GM19468 (cell line): Measurements from ENCODE around the gene VTI1A.

Experiments used
- ATAC-seq: cut with Tn5 transposase; IDR thresholded peaks from one replicate; pipeline ENCODE4 v1.9.1; 2021; ENCODE audit warnings: mild to moderate bottlenecking, moderate library complexity, moderate number of reproducible peaks; ENCODE audit not compliant: unreplicated experiment; ENCODE audit errors: extremely low read depth

The VTI1A gene

DNA sequence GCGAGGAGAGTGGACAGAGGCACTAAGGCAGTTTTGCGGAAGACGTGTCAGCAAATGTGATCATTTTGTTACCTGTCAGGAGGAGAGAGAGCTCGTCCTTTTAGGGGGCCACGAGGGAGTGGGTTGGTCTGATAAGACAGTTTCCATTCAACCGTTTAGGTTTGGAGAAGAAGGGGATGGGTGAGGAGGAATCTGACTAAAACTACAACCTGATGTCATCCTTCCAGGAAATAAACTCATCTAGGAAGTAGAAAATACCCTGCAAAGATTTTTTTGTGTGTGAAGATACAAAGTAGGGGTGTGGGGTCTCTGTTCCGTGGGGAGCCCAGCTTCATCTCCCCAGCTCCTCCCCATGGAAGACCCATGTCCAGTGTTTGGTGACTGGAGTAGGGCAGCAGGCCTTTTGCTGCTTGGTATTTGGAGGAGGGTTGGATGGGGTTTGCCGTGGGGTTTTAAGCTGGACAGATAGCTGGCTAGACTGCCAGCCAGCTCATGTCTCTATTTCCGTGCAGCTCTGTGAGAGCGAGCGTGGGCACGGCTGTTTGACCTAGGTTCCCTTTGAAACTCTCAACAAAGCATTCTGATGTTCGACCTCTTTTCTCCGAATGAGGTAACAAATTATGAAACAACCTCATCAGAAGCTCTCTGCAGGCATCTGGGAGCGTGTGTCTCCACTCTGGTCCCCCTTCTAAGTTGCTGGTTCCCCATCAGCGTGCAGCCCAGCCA is 367.0 kb downstream of the VTI1A start:
- ATAC-seq, result no peak

DNA sequence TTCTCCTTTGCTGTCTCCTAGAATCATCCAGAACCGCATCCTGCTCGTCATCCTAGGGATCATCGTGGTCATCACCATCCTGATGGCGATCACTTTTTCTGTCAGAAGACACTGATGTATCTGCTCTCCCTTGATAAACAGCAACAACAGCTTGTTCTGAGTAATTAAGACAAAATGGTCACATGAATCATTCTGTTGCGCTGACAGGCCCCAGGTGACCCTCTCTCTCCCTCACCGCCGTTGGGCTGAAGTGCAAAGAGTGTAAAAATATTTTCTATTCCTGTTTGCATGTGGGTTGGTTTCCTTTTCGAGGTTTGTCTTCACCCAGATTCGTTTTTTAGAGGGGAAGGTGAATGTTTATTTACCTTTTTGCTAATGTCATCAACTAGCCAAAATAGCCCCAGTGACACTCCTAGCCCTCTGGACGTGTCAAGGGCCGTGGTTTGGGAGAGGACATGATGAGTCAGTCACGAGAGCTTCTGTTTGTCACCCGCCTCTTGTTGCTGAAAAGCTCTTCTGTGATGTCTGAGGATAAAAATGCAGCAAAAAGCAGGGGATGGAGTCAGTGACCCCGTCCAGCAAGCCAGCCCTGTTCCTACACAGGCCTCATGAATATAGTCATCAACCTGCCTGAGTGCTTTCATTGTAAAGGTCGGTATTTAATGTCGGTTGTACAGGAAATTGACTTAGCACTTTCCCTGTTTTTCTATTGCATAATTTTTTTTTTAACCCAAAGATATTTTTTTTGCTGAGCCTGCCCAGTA is 368.4 kb downstream of the VTI1A start:
- ATAC-seq, result no peak

DNA sequence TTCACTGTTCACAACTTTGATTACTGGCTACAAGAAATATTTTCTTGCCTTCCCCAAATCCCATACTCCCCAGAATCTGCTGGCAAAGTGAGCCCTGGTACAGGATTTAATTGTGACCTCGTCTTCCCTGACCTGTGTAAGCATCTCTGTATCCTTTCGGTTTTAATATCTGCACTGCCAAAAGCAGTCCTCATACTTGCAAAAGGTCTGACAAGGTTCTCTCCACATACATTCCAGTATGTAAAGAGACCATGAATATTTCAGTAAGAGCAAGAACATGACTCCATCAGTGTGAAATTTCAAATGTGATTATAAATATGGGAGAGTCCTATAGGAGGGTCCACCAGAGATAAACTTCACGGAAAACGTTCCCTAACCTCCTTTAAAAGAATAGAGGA is 369.0 kb downstream of the VTI1A start:
- ATAC-seq, result no peak

DNA sequence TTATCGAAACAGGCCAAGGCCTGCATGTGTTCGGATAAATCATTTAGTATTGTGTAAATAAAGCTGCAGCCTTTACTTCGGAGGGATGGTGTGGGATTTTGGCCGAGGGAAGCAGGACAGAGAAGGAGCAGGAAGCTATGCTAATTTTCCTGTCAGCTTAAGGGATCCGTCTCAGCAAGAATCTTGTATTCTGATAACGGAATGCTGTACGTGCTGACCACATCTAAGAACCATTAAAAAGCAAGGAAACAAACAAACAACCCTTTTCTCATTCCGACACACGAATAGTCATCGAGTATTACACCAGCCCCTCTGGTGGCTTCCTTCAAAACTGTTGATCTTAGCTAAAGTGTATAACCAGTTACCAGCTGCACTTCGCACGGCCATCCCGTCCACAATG is 369.9 kb downstream of the VTI1A start:
- ATAC-seq, result no peak

DNA sequence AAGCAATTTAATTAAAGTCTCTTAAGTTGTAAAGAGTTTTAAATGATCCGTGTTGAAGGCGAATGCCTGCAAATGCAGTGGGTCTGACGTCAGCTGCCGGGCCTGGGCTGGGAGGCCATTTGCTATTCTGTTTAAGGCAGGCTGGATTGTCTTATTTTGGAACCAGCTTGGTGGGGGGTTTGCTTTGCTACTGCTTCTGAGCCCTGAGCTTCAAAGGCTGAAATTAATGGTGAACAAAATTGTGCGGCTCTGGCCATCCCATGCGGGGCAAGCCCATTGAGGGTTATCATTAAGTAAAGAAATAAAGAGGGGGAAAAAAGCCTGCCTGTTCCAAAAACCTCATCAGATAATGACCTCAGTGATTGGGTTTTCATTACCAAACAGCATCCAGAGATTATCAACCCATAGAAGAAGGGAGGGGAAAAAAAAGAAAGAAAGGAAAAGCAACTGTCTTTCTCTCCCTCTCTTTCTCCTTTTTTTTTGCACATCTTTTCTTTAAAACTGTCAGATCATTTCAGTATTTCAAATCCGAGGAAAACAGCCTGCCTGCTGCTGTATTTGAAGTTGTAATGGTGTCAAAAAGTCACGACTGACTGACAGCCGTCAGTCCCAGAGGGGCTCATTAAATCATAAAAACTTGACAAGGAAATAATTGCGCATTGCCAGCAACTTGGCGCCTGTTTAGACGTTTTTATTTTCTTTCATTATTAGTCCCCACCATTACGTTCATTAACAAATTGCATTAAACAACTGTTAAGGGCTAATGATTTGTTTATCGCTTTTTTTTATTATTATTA is 371.2 kb downstream of the VTI1A start:
- no peak for ATAC-seq

DNA sequence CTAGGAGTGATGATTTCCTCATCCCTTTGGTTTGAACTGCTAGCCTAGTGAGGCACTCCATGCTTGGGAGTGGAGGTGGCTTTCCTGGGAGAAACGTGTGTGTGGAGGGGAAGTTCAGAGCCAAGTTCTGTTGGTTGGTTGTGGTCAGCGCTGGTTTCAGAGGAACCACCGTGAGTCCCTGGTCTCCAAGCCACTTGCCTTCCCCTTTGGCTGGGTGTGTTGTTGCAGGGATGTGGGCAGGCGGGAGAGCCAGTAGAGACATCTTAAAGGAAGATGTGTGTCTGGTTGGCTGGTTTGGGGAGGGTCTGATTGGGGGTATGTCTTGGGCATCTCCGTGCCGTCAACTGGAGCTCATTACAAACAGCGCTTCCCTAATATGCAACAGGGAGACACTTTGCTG is 372.2 kb downstream of the VTI1A start:
- ATAC-seq, result no peak

DNA sequence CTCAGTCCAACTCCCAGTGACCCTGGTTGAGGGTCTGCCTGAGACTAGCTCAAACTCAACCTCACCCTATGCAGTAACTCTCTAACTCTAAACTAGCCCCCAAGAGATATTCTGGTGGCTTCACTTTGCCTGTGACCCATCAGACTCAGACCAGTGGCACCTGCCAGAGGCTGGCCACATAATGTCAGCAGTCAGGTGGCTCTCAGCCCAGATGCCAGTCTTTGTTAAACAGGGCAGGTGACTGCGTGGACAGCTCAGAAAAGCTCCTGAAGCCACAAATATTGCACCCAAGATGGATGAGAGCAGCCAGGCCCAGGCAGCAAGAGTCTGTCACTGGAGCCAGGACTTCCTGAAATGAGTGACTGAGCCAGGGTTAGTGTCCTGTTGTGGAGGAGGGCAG is 373.3 kb downstream of the VTI1A start:
- no peak for ATAC-seq

DNA sequence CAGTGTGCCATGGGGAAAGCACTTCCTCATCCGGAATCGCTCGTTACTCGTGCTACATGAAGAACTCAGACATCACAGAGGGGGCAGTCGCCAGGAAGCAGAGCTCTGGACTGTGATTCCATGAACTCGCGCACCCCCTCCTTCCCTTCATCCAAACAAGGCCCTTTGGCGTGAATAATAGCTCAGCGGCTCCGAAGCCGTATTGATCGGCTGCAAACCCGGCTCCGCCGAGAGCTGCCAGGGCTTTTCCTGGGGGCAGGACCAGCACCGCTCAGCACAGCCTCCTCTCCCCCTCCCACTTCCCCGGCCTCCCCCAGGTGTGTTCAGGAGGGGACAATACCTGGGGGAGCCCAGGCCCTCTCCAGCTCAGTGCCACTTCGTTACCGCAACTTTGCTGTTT is 374.0 kb downstream of the VTI1A start:
- ATAC-seq, result no peak

DNA sequence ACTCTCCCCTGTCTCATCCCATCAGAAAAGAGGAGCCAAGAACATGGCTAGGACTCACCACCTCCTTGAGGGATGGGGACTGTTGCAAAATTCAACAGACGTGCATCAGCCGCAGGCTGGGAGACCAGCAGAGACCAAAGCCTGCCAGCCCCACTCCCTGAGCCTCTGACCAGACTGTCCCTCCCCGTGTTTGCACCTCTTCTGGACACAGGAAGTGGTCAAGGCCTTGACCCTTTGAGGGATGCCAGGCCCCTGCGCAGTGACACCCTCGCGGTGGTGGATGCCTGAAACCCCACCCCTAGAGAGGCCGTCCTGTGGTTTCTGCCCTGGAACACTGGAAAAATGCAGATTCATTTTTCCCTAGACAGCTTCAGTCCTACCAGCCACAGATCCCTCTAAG is 374.6 kb downstream of the VTI1A start:
- ATAC-seq, result no peak

DNA sequence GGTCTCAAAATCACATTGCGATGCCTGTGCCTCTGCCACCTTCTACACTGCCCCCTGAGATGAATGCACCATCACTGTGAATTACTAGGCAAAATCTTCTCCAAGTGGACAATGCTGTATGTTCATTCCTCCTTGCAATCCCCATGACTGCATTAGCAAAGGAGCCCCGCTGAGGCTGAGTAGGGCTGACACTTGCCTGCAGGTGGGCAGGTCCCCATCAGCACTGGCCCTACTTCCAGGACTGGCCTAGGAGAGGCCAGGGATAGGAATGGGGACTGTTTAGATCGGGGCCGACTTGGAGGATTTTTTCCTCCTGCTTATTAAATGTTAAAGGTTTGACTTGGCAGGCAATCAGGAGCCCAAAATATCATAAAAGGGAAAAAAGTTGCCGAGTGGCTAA is 376.0 kb downstream of the VTI1A start:
- no peak for ATAC-seq

DNA sequence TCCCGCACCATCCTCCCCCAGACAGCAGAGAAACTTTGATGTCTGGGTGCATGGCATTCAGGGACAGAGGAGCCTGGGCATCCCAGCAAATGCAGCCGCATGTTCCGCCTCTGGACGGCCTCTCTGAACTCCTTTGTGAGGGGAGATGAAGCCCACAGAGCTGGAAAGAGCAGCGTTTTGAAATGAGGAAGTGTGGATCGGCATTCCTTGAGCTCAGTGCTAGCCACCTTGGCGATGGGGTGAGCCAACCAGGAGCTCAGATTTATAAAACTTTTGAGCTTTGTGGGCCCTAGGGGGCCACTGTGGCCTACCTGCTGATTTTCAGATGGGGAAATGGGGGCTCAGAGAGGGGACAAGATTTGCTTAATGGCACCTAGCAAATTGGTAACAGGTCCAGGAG is 376.6 kb downstream of the VTI1A start:
- ATAC-seq, result no peak

DNA sequence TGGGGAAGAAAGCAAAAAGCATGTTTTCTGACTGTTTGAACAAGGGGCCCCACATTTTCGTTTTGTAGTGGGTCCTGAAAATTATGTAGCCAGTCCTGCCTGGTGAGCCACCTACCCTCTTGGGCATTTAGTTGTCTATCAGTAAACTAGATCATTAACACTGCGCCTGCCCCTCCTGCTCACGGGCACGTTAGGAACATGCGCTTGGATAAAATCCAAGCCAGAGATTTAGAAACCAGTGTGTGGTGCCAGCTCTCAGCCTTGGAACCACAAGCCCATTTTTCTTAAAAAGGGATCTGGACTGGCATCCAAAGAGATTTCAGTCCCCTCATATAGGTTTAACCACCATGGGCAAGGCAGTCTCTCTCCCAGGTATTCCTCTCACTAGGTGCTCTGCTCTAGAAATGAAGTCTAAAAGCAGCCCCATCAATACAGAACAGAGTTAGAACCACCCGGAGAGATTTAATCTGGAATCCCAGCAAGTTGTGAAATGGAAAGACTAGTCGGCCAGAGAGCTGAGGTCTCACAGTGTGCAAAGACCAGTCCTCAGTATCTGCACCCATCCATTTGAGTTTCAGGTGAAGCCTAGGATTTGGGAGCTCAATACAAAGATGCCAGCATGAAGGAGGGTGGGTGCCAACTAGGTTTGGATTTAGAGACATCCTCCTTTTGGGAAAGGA is 379.1 kb downstream of the VTI1A start:
- ATAC-seq, result no peak

DNA sequence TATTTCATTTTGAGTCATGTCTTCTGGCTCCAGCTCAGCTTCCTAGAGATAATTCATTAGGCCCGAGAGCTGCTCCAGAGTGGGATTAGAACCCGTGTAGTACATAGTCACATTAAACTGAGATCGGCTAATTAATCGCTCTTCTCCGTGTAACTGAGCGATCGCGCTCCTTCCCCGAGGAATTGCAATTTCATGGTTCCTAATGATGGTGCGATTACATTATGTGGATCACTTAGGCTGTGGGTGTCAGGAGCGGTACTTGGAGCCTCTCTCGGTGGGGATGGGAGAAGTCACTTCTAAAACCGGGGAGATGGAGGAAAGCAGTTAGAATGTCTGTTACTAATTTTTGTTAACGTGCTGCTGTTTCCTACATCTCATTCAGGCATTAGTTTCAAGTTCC is 380.1 kb downstream of the VTI1A start:
- no peak for ATAC-seq

DNA sequence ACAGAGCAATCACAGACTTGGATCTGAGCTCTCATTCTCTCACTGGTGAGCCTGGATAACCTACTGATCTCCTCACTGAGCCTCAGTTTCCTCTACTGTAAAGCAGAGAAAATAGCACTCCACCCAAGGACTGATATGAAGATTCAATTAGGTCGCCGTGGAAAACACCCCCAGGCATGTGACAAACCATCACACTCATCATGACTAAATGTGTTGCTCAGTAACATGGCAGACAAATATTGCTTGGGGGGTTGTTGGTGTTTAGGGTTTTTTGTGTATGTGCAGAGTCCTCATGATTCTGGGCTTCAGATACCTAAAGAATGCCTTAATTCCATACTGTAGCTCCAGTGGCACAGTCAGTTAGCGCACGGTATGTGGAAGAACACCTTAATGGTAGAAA is 380.9 kb downstream of the VTI1A start:
- no peak for ATAC-seq

DNA sequence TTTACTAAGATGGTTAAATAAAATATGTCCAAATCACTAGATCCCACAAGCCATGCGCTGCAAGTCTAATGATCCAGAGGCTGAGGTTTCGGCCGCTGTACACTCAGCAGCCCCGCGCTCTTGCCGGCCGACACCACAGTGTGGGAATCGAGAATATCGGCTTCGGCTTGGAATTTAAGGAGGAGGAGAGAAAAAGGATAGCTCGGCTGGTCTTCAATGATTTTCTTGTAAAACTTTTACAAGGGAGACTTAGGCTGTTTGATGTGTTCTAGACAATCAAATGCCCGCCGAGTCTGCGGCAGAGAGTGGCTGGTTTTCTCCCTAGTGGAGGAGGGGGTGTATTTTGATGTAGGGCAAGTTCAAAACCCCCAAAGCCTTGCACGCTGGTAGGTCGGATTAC is 384.8 kb downstream of the VTI1A start:
- ATAC-seq, result no peak

DNA sequence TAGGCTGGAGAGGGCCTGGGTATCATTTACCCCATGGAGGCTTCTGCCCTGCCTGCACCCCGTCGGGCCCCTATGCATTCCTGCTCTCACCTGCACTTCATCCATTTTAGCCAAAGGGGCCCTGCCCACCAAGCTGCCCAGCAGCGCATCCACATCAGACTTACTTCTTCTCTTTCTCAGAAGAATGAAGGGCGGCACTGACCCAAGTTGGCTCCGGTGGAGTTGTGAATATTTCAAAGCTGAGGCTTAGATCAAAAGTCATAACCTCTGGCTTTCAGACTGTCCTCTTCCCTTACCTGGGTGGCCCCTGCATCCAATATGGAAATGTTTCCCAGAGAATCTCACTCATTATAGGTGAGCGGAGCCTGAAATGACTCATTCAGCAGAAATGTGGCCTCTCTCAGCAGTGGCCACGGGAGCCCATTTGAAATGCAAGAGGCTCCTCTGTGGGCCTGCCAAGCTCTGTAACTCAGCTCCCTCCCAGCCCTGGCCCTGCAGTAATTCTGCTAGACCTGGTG is 385.4 kb downstream of the VTI1A start:
- no peak for ATAC-seq

DNA sequence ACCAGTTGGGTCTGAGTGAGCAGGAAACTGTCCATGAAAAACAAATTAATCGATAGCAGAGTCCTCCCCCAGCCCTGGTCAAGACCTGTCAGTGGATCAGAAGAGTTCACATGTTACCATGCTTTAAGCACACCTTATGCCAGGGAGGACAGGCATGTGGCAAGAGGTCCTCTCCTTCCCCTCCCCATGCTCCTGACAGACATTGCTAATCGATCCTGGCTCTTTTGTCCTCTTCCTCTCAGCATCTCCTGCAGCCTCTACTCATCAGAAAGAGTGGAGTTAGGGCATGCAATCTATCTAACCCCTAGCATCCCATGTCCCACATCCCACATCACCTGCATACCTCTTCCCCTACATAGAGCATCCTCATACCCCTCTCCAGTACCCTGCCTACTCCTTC is 385.9 kb downstream of the VTI1A start:
- ATAC-seq, result no peak

DNA sequence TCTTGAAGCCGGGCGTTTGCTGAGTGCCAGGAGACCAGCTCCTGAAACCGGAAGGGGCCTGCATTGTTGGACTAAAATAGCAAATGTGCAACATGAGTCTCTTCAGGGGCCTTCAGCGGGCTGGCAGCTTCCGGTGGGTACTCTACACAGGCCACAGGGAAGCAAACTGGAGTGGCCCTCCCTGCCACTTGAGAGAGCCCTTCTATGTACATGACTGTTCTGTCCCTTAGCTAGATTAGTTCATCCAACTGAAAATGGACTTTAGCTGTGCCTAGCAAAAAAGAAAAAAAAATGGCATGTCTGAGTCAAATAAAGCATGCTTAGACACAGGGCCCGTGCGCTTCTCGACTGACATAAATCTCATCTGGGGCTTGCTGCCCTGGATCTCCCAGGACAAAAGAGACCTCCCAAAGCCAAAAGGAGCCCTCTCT is 387.8 kb downstream of the VTI1A start:
- no peak for ATAC-seq

DNA sequence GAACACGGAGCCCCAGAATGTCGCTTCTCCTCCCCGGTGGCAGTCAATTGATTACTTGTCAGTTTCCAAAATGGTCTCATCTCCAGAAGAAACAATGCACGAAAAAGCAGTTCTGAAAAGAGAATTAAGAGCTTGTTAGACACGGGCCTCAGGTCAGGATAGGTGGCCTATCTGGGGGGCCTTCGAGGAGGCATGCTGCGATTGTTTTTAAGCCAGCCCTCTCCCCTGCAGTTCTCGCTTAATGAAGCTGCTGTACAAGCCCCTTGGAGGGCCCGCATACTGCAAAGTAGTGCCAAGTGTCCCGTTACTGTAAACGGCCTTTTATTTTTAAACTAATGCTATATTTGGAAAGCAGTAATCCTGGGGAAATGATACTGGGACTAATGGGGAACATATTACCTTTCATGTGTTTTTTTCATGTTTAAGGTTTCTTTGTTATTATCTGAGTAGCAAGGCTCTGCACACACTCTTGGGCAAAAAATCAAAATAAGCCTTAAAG is 388.3 kb downstream of the VTI1A start:
- no peak for ATAC-seq

DNA sequence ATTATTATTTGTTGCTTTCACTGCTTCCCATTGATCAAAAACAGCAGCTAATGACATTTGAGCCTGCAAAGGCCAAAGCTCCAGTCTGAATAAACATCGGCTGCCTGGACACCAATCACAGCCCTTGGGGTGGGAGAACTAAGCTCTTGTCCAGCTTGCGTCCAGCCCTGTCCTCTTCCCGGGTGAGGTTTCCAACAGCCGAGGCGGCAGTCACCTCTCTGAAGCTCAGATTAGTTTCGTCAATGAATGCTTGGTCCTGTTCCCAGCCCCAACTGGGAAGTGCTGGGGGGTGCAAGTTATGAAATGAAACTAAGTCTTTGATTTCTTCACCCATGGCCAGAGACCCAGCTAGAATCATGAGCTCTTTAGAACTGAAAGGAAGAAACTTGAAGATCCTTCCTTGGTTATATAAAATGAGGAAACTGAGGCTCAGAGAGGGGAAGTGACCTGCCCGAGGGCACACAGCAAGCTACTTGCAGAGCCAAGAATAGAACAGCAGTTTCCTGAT is 389.0 kb downstream of the VTI1A start:
- no peak for ATAC-seq
